Pancreas (tissue), 10 donors: Measurements from ENCODE around the gene AGBL4. TPM values are rescaled to one million over a fixed set of nuclear protein-coding genes. Genes with fewer than 3 reads are reported as not detected.
A peak's percentile ranks its signal among the peaks of the same experiment; 100 is the strongest.

ENCODE experiments used
- ATAC-seq, 4 donors: fragments of 200-7000 bp; cut with Tn5 transposase; one replicate each; pipeline versions ENCODE4 v1.8.0 to v1.9.1; 2020; ENCODE audit warnings: mild to moderate bottlenecking in 4 of 4, moderate library complexity in 4 of 4
- DNase-seq, 6 donors: peaks; one replicate each; pipeline ENCODE4 v3.0.0-alpha.2; 2020
- FAIRE-seq: peaks from 2 replicates; lab custom pipeline; 2012; peaks lifted over from hg19 to GRCh38; lab: Jason Lieb, UNC
- H3K27ac ChIP-seq, 4 donors: fragments of 200-600 bp; sonication (generic); 1 replicate in 3 of 4; 2 replicates in 1 of 4; pipeline versions ENCODE4 v1.5.0 to v1.8.0; 2020
- H3K27me3 ChIP-seq, 4 donors: fragments of 200-600 bp; one replicate each; pipeline ENCODE4 v1.8.0; 2021
- H3K36me3 ChIP-seq, 3 donors: fragments of 200-600 bp; sonication (generic) in 1 of 3; one replicate each; pipeline versions ENCODE4 v1.5.0 to v1.8.0; 2020 to 2021
- H3K4me1 ChIP-seq, 3 donors: fragments of 200-600 bp; one replicate each; pipeline ENCODE4 v1.8.0; 2021
- H3K4me3 ChIP-seq, 4 donors: fragments of 200-600 bp; sonication (generic) in 2 of 4; one replicate each; pipeline versions ENCODE4 v1.5.0 to v1.8.0; 2020 to 2021
- H3K9me3 ChIP-seq, 4 donors: fragments of 200-600 bp; one replicate each; pipeline ENCODE4 v1.8.0; 2021
- WGBS, 2 donors: extraction: QIAGEN DNeasy Blood & Tissue Kit; methylation state at CpG; one replicate each; pipeline ENCODE4 v1.1.7; 2013; 5-methylcytosine and 5-hydroxymethylcytosine counted together
- intact Hi-C, 3 donors: fragments of 100-400 bp; cut with DNase I; formaldehyde crosslinking; loops; one replicate each; pipeline versions ENCODE4 v1.11.1 to v1.14.2; 2022
- polyA plus RNA-seq, 2 donors: library from polyadenylated mRNA; stranded (reverse); fragments of 200-250 nt; gene quantifications; one replicate each; pipeline ENCODE4 v1.2.3, GENCODE V29; 2013
- total RNA-seq, 6 donors: library from RNA; stranded (reverse); fragmentation: NEBNext Ultra II Directional in 4 of 6; extraction: Animal tissue kit (Norgen Biotek cat#: 25700) in 4 of 6; gene quantifications; one replicate each; pipeline versions ENCODE4 v1.2.1 to v1.2.4, GENCODE V29; 2021 to 2023
- TF ChIP-seq, protein P1 (sequence below), 4 donors: fragments of 200-600 bp; sonication (generic) in 3 of 4; IDR thresholded peaks; one replicate each; pipeline versions ENCODE4 v1.5.0 to v1.8.0; 2021; ENCODE audit warnings: antibody characterized with exemption in 4 of 4
- donor health status: healthy with polysubstance abuse.
- donor health status: DM: no; HTN: no; CAD: no; lungs with moderate emphysema.
- donor health status: DM: no; HTN: no; CAD: no.
- donor health status: control.
- donor health status: control.
- donor health status: Bipolar disorder and iron deficiency.
- donor health status: DM: yes; HTN: yes; CAD: no.
- donor health status: DM: no; HTN: no; CAD: no.
- donor health status: DM: no; HTN: no; CAD: no.
- donor health status: DM: yes; HTN: yes; CAD: no.

The AGBL4 gene
- total and polyA plus RNA-seq, 8 donors, result 0.15 to 1.2 (median 0.59) TPM

DNA sequence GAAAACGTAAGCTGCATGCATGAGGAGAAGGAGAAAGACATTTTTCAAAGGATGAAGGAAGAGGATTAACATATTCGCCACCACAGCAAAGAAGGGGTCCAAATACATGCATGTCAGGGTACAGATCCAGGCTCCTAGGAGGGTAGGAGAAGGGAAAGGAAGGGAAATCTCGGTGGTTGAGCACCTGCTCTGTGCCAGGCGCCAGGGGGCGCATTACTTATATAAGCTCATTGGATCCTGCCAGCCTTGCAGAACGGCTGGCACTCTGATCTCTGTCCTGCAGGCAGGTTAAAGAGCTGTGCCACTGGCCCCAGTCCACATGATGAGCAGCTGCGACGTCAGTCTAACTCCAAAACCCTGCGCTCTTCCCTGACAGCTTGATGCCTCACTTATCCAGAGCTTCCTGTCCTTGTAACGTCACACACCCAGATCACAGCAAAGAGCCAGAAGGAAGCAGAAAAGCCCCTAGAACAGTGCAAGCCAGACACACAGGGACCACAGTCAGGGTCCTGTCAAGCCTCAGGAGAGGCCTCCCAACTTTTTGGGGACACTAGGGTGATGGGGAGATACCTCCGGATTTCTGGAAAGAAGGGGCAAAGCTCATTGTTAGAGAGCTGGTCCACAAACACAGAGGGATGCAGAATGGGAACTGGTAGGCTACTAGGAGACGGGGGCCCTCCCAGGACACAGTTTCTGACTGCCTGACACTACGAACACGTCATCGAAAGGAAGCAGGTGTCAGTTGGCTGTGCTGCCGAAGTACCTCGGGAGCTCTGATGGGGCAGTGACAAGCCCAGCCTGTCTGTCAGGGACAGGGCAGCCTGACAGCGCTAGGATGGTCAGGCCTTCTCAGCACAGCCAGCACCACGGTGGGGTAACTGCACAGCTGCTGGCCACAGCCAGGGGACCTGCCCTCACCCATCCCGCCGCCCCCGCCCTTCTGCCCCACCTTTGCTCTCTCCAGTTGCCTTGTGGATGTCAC lies 1346.2 kb downstream of the AGBL4 start:
- peak; percentile 81 to 94 (median 86) for ATAC-seq
- intact Hi-C loops, result loop anchor here in 1 of 3 donors (5.0 kb wide), 1 partner anchor 140 kb away; no protein-coding TSS in a partner anchor
- FAIRE-seq, result no peak
- WGBS, 2 donors, result 40 to 42% methylated on average over 21 to 22 of the region's 22 CpGs
- TF ChIP-seq, protein P1, sequence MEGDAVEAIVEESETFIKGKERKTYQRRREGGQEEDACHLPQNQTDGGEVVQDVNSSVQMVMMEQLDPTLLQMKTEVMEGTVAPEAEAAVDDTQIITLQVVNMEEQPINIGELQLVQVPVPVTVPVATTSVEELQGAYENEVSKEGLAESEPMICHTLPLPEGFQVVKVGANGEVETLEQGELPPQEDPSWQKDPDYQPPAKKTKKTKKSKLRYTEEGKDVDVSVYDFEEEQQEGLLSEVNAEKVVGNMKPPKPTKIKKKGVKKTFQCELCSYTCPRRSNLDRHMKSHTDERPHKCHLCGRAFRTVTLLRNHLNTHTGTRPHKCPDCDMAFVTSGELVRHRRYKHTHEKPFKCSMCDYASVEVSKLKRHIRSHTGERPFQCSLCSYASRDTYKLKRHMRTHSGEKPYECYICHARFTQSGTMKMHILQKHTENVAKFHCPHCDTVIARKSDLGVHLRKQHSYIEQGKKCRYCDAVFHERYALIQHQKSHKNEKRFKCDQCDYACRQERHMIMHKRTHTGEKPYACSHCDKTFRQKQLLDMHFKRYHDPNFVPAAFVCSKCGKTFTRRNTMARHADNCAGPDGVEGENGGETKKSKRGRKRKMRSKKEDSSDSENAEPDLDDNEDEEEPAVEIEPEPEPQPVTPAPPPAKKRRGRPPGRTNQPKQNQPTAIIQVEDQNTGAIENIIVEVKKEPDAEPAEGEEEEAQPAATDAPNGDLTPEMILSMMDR (IDR thresholded peaks at IDR 0.05), result peak; percentile 49 to 60 (median 58)
- Histone ChIP-seq H3K4me1 (peaks cover 0 to 4% (median 0%) of the 10 kb centered on the region in 3 donors), H3K9me3 (no peaks in the 10 kb centered on the region), H3K4me3 (no peak overlapping the region), H3K27ac (no peak overlapping the region), H3K27me3 (no peaks in the 10 kb centered on the region), H3K36me3 (no peaks in the 10 kb centered on the region)
- peak; percentile 56 to 88 (median 76) for DNase-seq

DNA sequence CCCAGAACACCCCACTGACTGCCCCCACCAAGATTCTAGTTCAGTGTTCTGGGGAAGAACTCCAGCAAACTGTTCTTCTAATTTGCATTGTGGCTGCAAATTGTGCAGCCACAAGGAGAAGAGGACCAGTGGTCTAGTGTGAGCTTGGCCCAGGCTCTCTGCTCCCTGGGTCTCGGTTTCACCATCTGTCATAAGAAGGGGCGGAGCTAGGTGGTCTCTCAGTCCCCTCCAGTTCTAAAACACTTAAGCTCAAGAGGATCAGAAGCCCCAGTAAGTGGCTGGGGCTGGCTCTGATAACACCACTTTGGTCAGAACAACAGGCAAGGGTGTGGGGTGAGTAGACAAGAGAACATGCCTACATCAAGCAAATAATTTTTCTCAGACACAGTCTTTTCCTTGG lies 1346.9 kb downstream of the AGBL4 start:
- Histone ChIP-seq H3K9me3 (no peaks in the 10 kb centered on the region), H3K27me3 (no peaks in the 10 kb centered on the region), H3K36me3 (no peaks in the 10 kb centered on the region), H3K27ac (no peak overlapping the region), H3K4me1 (peaks cover 0 to 4% (median 0%) of the 10 kb centered on the region in 3 donors), H3K4me3 (no peak overlapping the region)
- TF ChIP-seq, protein P1 (IDR thresholded peaks at IDR 0.05), result no peak
- ATAC-seq, result no peak
- DNase-seq, result no peak
- FAIRE-seq, result no peak
- intact Hi-C loops, result loop anchor here in 1 of 3 donors (5.0 kb wide), 1 partner anchor 140 kb away; no protein-coding TSS in a partner anchor
- WGBS, 2 donors, result 26 to 53% methylated on average over 2 of the region's 2 CpGs

DNA sequence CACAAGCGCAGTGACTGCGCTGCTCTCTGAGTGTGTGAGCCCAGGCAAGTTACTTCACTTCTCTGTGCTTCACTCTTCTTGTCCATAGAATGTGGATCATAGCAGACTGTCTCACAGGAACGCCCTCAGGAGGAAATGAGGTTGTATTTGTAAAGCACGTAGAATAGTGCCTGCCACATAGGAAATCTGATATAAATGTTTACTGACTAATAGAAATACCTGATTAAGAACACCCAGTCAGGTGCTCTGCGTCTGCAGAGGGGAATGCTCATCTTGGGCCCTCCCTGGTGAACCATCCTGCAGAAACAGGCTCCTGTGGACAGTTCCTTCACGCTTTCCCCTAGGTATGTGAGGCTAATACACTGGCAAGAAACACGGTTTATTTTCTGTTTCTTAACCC lies 1347.4 kb downstream of the AGBL4 start:
- H3K27ac ChIP-seq, result no peak overlapping the region
- no peak for FAIRE-seq
- DNase-seq, result no peak
- TF ChIP-seq, protein P1 (IDR thresholded peaks at IDR 0.05), result no peak
- peaks cover 0 to 4% (median 0%) of the 10 kb centered on the region in 3 donors for H3K4me1 ChIP-seq
- H3K36me3 ChIP-seq, result no peaks in the 10 kb centered on the region
- no peak overlapping the region for H3K4me3 ChIP-seq
- WGBS, 2 donors, result 60 to 63% methylated on average over 7 of the region's 7 CpGs
- no peaks in the 10 kb centered on the region for H3K9me3 ChIP-seq
- ATAC-seq, result no peak
- H3K27me3 ChIP-seq, result no peaks in the 10 kb centered on the region
- intact Hi-C loops, result loop anchor here in 1 of 3 donors (5.0 kb wide), 1 partner anchor 141 kb away; no protein-coding TSS in a partner anchor

DNA sequence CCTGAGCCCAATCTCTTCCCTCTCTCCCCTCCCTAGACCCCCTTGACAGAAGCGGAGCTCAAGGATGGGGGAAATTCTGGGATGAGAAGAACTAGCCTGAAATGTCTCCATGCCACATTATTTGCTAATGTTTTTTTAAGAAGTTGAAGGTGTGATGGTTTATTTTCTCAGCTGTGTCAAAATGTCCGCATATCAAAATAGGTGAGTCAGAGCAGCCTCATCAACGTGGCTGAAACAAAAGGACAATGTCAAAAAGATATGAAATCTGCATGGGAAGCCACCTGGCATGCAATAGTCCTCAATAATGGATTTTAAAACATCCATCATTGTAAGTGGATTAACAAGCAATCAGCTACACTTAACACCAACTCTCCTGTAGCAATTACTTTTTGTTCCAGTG lies 1348.5 kb downstream of the AGBL4 start:
- Histone ChIP-seq H3K27ac (no peak overlapping the region), H3K36me3 (no peaks in the 10 kb centered on the region), H3K27me3 (no peaks in the 10 kb centered on the region), H3K4me1 (peaks cover 0 to 4% (median 0%) of the 10 kb centered on the region in 3 donors), H3K4me3 (no peak overlapping the region), H3K9me3 (no peaks in the 10 kb centered on the region)
- no peak for DNase-seq
- TF ChIP-seq, protein P1 (IDR thresholded peaks at IDR 0.05), result no peak
- WGBS, 2 donors, result 44 to 60% methylated on average over 3 of the region's 3 CpGs
- ATAC-seq, result no peak
- intact Hi-C loops, result loop anchor here in 1 of 3 donors (5.0 kb wide), 1 partner anchor 142 kb away; no protein-coding TSS in a partner anchor
- FAIRE-seq, result no peak
